Measurements from ENCODE around the gene TIAM2. TPM values are rescaled to one million over a fixed set of nuclear protein-coding genes. Genes with fewer than 3 reads are reported as not detected.

Gene TIAM2
- total RNA-seq, 1 experiment from 2014 or later: 3.8 TPM

DNA sequence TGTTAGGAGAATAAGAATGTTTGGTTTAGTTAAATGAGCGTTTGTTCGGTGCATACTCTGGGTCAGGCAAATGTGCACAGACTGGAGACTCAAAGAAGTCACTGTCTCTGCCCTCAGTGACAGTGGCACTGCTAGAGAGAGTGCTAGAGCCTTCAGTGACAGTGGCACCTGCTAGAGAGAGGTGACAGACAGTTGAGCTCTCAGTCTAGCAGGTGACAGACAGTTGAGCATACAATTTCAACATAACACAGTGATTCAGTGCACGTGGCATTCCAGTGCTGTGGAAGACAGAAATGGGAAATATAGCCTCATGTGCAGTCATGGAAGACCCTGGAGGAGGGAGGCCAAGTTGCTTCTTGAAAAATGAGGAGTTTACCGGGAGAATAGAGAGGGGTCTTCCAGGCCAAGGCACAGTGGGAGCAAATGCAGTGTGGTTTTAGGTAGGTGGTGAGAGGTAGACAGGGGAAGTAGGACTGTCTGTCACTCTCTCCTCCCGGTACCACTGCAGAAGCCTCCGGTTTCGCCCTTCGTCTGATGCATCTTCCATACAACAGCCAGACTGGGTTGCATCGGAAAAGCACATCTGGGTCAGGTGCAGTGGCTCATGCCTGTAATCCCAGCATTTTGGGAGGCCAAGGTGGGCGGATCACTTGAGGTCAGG lies 160.8 kb downstream of the TIAM2 start:
- no peaks in the 10 kb centered on the region for H3K27me3 ChIP-seq (replicated peaks; ENCODE audit: control insufficient read depth, insufficient read depth, low read length)
- no peak overlapping the region for H3K4me3 Mint-ChIP-seq (ENCODE audit: unreplicated experiment)
- ChIA-PET CTCF (interaction anchor here (0.6 kb wide), 1 partner anchor 288 kb away, joined by 3 read pairs; no protein-coding TSS in a partner anchor), POLR2A (no interaction called here)
- no peak for DNase-seq
- no peak overlapping the region for H3K27ac Mint-ChIP-seq (ENCODE audit: unreplicated experiment)
- H3K4me1 Mint-ChIP-seq (ENCODE audit: low read depth, unreplicated experiment): peaks cover 22% of the 10 kb centered on the region
- no peaks in the 10 kb centered on the region for H3K27me3 Mint-ChIP-seq (ENCODE audit: insufficient read depth, unreplicated experiment)
- no peaks in the 10 kb centered on the region for H3K9me3 Mint-ChIP-seq (ENCODE audit: unreplicated experiment)
- H3K4me1 ChIP-seq: peaks cover 18% of the 10 kb centered on the region
- BruUV-seq (replicated peaks): no TSS peak
- TF ChIP-seq CTCF (IDR thresholded peaks at IDR 0.05; ENCODE audit: insufficient read depth in 1 of 2, low read depth in 1 of 2, low read length in 1 of 2, severe bottlenecking in 1 of 2, unreplicated experiment in 1 of 2): no peak
- intact Hi-C loops (cut with micrococcal nuclease; ENCODE audit: unreplicated experiment): no loop called here
- H3K4me3 ChIP-seq (ENCODE audit: low read depth, low read length): no peak overlapping the region
- no peaks in the 10 kb centered on the region for H3K9me3 ChIP-seq
- no peaks in the 10 kb centered on the region for H3K36me3 ChIP-seq (ENCODE audit: control insufficient read depth, insufficient read depth, low read length)
- H3K36me3 Mint-ChIP-seq (ENCODE audit: insufficient read depth, unreplicated experiment): no peaks in the 10 kb centered on the region

GRCh38 chr6:155157101-155157500 lies 162.0 kb downstream of the TIAM2 start:
- H3K9me3 ChIP-seq: no peaks in the 10 kb centered on the region
- Mint-ChIP-seq H3K9me3 (ENCODE audit: unreplicated experiment) (no peaks in the 10 kb centered on the region), H3K4me3 (ENCODE audit: unreplicated experiment) (no peak overlapping the region), H3K27me3 (ENCODE audit: insufficient read depth, unreplicated experiment) (no peaks in the 10 kb centered on the region), H3K27ac (ENCODE audit: unreplicated experiment) (no peak overlapping the region), H3K4me1 (ENCODE audit: low read depth, unreplicated experiment) (peaks cover 22% of the 10 kb centered on the region), H3K36me3 (ENCODE audit: insufficient read depth, unreplicated experiment) (no peaks in the 10 kb centered on the region)
- POLR2A ChIA-PET: no interaction called here
- no peaks in the 10 kb centered on the region for H3K27me3 ChIP-seq (replicated peaks; ENCODE audit: control insufficient read depth, insufficient read depth, low read length)
- H3K4me1 ChIP-seq: peaks cover 17% of the 10 kb centered on the region
- no peak for DNase-seq
- H3K4me3 ChIP-seq (ENCODE audit: low read depth, low read length): no peak overlapping the region
- no peak for TF ChIP-seq CTCF (IDR thresholded peaks at IDR 0.05; ENCODE audit: insufficient read depth in 1 of 2, low read depth in 1 of 2, low read length in 1 of 2, severe bottlenecking in 1 of 2, unreplicated experiment in 1 of 2)
- BruUV-seq (replicated peaks): no TSS peak
- intact Hi-C loops (cut with micrococcal nuclease; ENCODE audit: unreplicated experiment): no loop called here
- no peaks in the 10 kb centered on the region for H3K36me3 ChIP-seq (ENCODE audit: control insufficient read depth, insufficient read depth, low read length)
- CTCF ChIA-PET: no interaction called here

- H3K4me1 ChIP-seq: peaks cover 15% of the 10 kb centered on the region
- intact Hi-C loops (cut with micrococcal nuclease; ENCODE audit: unreplicated experiment): no loop called here
- no peaks in the 10 kb centered on the region for H3K9me3 ChIP-seq
- CTCF ChIA-PET: interaction anchor here (0.6 kb wide), 1 partner anchor 166 kb away, joined by 3 read pairs; no protein-coding TSS in a partner anchor
- Mint-ChIP-seq H3K4me1 (ENCODE audit: low read depth, unreplicated experiment) (peaks cover 22% of the 10 kb centered on the region), H3K27me3 (ENCODE audit: insufficient read depth, unreplicated experiment) (no peaks in the 10 kb centered on the region), H3K9me3 (ENCODE audit: unreplicated experiment) (no peaks in the 10 kb centered on the region), H3K36me3 (ENCODE audit: insufficient read depth, unreplicated experiment) (no peaks in the 10 kb centered on the region), H3K4me3 (ENCODE audit: unreplicated experiment) (no peak overlapping the region), H3K27ac (ENCODE audit: unreplicated experiment) (no peak overlapping the region)
- H3K4me3 ChIP-seq (ENCODE audit: low read depth, low read length): no peak overlapping the region
- no peaks in the 10 kb centered on the region for H3K27me3 ChIP-seq (replicated peaks; ENCODE audit: control insufficient read depth, insufficient read depth, low read length)
- DNase-seq: no peak
- no peaks in the 10 kb centered on the region for H3K36me3 ChIP-seq (ENCODE audit: control insufficient read depth, insufficient read depth, low read length)
- no peak for TF ChIP-seq CTCF (IDR thresholded peaks at IDR 0.05; ENCODE audit: insufficient read depth in 1 of 2, low read depth in 1 of 2, low read length in 1 of 2, severe bottlenecking in 1 of 2, unreplicated experiment in 1 of 2)
- BruUV-seq (replicated peaks): no TSS peak
- POLR2A ChIA-PET: no interaction called here
These were observed 163.1 kb downstream of the TIAM2 start for GRCh38 chr6:155158030-155158843.

Data from Caco-2 (cell line).